Adipocyte (in vitro differentiated cells): ENCODE results near the gene DNAJB11.
"Not testable (repeated sequence)": the region's sequence is repeated elsewhere in the genome, so short reads cannot be mapped to it uniquely, and the experiment has no call there.

Experiments used
- DNase-seq: peaks from one replicate; pipeline ENCODE4 v3.0.0-alpha.2; 2015; ENCODE audit warnings: low read depth
- H3K27me3 ChIP-seq: replicated peaks from 2 replicates; pipeline ENCODE4 v1.7.0; 2013; ENCODE audit warnings: mild to moderate bottlenecking, low read length, moderate library complexity; ENCODE audit not compliant: control insufficient read depth, insufficient read depth
- H3K36me3 ChIP-seq: 2 replicates; pipeline ENCODE4 v1.7.0; 2013; ENCODE audit warnings: low read length, mild to moderate bottlenecking, moderate library complexity; ENCODE audit not compliant: control insufficient read depth, insufficient read depth, severe bottlenecking
- H3K4me1 ChIP-seq: 2 replicates; pipeline ENCODE4 v1.7.0; 2013; ENCODE audit warnings: mild to moderate bottlenecking, low read length, moderate library complexity; ENCODE audit not compliant: control insufficient read depth, insufficient read depth
- H3K4me3 ChIP-seq: 2 replicates; pipeline ENCODE4 v1.7.0; 2013; ENCODE audit warnings: mild to moderate bottlenecking, low read length, moderate library complexity
- H3K9ac ChIP-seq: 2 replicates; pipeline ENCODE4 v1.7.0; 2013; ENCODE audit warnings: mild to moderate bottlenecking, low read length, moderate library complexity
- H3K9me3 ChIP-seq: 2 replicates; pipeline ENCODE4 v1.7.0; 2013; ENCODE audit warnings: mild to moderate bottlenecking, low read length, moderate library complexity; ENCODE audit not compliant: control insufficient read depth

The DNAJB11 gene

GRCh38 chr3:186622651-186623310 is 52.3 kb downstream of the DNAJB11 start:
- H3K9ac ChIP-seq: no peak overlapping the region
- no peaks in the 10 kb centered on the region for H3K9me3 ChIP-seq
- H3K27me3 ChIP-seq: peaks cover 47% of the 10 kb centered on the region
- no peak for DNase-seq
- H3K36me3 ChIP-seq: no peaks in the 10 kb centered on the region
- H3K4me3 ChIP-seq: no peak overlapping the region
- no peaks in the 10 kb centered on the region for H3K4me1 ChIP-seq

GRCh38 chr3:186624598-186624997 is 54.1 kb downstream of the DNAJB11 start:
- Histone ChIP-seq H3K27me3 (peaks cover 40% of the 10 kb centered on the region), H3K9me3 (no peaks in the 10 kb centered on the region), H3K36me3 (no peaks in the 10 kb centered on the region), H3K9ac (no peak overlapping the region), H3K4me3 (no peak overlapping the region), H3K4me1 (no peaks in the 10 kb centered on the region)
- no peak for DNase-seq

- H3K9ac ChIP-seq: no peak overlapping the region
- H3K4me3 ChIP-seq: no peak overlapping the region
- no peaks in the 10 kb centered on the region for H3K36me3 ChIP-seq
- H3K27me3 ChIP-seq: peaks cover 34% of the 10 kb centered on the region
- H3K4me1 ChIP-seq: no peaks in the 10 kb centered on the region
- no peaks in the 10 kb centered on the region for H3K9me3 ChIP-seq
- no peak for DNase-seq
These were observed 55.1 kb downstream of the DNAJB11 start for GRCh38 chr3:186625600-186626042.

GRCh38 chr3:186626254-186626847 is 55.8 kb downstream of the DNAJB11 start:
- no peaks in the 10 kb centered on the region for H3K9me3 ChIP-seq
- no peak overlapping the region for H3K4me3 ChIP-seq
- no peak overlapping the region for H3K9ac ChIP-seq
- DNase-seq: no peak
- no peaks in the 10 kb centered on the region for H3K36me3 ChIP-seq
- H3K27me3 ChIP-seq: peaks cover 38% of the 10 kb centered on the region
- no peaks in the 10 kb centered on the region for H3K4me1 ChIP-seq

GRCh38 chr3:186627852-186628414 is 57.4 kb downstream of the DNAJB11 start:
- no peak overlapping the region for H3K9ac ChIP-seq
- no peak overlapping the region for H3K4me3 ChIP-seq
- DNase-seq: no peak
- peaks cover 31% of the 10 kb centered on the region for H3K27me3 ChIP-seq
- H3K36me3 ChIP-seq: no peaks in the 10 kb centered on the region
- no peaks in the 10 kb centered on the region for H3K9me3 ChIP-seq
- H3K4me1 ChIP-seq: no peaks in the 10 kb centered on the region

- Histone ChIP-seq H3K27me3 (peaks cover 31% of the 10 kb centered on the region), H3K36me3 (no peaks in the 10 kb centered on the region), H3K4me3 (no peak overlapping the region), H3K4me1 (no peaks in the 10 kb centered on the region), H3K9me3 (no peaks in the 10 kb centered on the region), H3K9ac (no peak overlapping the region)
- DNase-seq: no peak
These were observed 58.2 kb downstream of the DNAJB11 start for GRCh38 chr3:186628756-186629155.

GRCh38 chr3:186630950-186631641 is 60.6 kb downstream of the DNAJB11 start:
- no peak for DNase-seq
- H3K9ac ChIP-seq: no peak overlapping the region
- H3K27me3 ChIP-seq: peaks cover 26% of the 10 kb centered on the region
- H3K36me3 ChIP-seq: no peaks in the 10 kb centered on the region
- no peak overlapping the region for H3K4me3 ChIP-seq
- H3K4me1 ChIP-seq: no peaks in the 10 kb centered on the region
- H3K9me3 ChIP-seq: no peaks in the 10 kb centered on the region

GRCh38 chr3:186633481-186633880 is 63.0 kb downstream of the DNAJB11 start:
- no peak overlapping the region for H3K4me3 ChIP-seq
- H3K4me1 ChIP-seq: no peaks in the 10 kb centered on the region
- H3K9me3 ChIP-seq: no peaks in the 10 kb centered on the region
- H3K9ac ChIP-seq: no peak overlapping the region
- no peak for DNase-seq
- H3K27me3 ChIP-seq: peaks cover 34% of the 10 kb centered on the region
- H3K36me3 ChIP-seq: no peaks in the 10 kb centered on the region

- not testable (repeated sequence) for H3K9ac ChIP-seq, H3K4me3 ChIP-seq, H3K9me3 ChIP-seq, DNase-seq, H3K4me1 ChIP-seq, H3K36me3 ChIP-seq
- H3K27me3 ChIP-seq: peaks cover 42% of the 10 kb centered on the region
These were observed 63.7 kb downstream of the DNAJB11 start for GRCh38 chr3:186634207-186634606.
